GM18499 (cell line): ENCODE measurements around the gene SIK3.
"Not testable (repeated sequence)": the region's sequence is repeated elsewhere in the genome, so short reads cannot be mapped to it uniquely, and the experiment has no call there.

Source experiments
- ATAC-seq: cut with Tn5 transposase; IDR thresholded peaks from one replicate; pipeline ENCODE4 v1.9.1; 2021; ENCODE audit warnings: moderate number of reproducible peaks; ENCODE audit not compliant: insufficient read depth, unreplicated experiment

SIK3 gene

GRCh38 chr11:117112497-117112896, 14.3 kb upstream of the SIK3 start:
- ATAC-seq: not testable (repeated sequence)

DNA sequence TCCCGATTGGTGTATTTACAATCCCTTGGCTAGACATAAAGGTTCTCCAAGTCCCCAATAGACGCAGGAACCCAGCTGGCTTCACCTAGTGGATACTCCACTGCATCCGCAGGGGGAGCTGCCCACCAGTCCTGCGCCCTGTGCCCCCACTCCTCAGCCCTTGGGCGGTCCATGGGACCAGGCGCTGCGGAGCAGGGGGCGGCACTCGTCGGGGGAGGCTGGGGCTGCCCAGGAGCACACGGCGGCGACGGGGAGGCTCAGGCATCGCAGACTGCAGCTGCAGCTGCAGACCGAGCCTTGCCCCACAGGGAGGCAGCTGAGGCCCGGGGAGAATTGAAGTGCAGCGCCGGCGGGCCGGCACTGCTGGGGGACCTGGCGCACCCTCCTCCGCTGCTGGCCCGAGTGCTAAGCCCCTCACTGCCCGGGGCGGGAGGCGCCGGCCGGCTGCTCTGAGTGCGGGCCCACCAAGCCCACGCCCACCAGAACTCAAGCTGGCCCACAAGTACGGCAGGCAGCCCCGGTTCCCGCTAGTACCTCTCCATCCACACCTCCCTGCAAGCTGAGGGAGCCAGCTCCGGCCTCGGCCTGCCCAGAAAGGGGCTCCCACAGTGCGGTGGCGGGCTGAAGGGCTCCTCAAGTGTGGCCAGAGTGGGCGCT, 12.2 kb upstream of the SIK3 start:
- ATAC-seq: no peak

GRCh38 chr11:117107701-117108590, 9.7 kb upstream of the SIK3 start:
- ATAC-seq: no peak

DNA sequence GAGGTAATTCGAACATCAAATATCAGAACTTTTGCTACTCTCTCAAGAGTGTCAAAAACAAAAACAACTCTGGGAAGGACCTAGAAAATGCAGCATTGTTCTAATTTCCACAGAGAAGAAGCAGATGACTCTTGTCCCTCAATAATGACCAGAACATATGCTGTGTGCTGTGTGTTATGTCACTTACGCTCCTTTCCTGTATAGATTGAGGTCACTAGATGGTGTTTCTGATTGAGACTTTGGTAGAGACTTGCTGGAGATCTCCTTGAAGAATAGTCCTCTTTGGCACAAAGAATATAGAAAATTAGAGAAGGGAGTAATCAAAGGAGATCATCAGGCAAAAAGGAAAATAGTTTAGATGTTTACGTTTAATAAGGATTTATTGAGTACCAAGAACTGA, 2.3 kb upstream of the SIK3 start:
- ATAC-seq: no peak

- ATAC-seq: no peak
Observed at GRCh38 chr11:117099696-117100095, 1.5 kb upstream of the SIK3 start.

DNA sequence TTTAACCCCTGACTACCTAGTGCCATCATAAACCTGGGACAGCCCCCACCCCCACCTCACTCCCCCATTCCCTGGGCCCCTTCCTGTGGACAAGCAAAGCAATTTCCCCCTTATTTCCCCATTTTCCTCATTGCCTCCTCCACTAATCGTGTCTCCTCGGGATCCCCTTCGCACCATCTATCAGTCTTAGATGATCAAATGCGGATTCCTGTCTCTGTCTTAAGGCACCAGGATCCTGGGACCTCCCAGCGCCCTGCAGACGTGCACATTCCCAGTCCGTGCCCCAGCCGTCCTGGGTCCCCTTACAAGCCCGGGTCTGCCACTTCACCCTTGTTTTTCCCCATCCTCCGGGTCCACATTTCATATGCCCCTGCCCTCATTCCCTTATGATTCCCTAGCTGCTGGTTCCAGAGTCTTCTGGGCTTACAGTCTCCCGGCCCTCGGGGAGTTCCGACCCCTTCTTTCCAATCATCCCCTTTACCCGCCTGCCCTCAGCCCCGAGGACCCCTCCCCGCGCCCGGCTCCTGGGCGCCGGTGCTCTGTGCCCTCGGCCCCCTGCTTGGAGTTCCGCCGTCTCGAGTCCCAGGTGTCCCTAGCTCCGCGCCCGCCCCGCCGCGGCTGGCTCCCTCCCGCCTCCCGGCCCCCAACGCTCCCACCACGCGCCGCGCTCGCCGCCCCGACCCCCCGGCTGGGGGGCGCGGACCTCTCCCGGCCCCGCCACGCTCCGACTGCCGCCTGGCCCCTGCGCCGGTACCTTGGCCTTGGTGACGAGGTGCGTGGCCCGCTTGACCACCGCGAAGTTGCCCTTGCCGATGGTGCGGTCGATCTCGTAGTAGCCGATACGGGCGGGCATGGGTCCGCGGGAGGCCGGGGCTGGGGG, 599 bp downstream of the SIK3 start:
- no peak for ATAC-seq

DNA sequence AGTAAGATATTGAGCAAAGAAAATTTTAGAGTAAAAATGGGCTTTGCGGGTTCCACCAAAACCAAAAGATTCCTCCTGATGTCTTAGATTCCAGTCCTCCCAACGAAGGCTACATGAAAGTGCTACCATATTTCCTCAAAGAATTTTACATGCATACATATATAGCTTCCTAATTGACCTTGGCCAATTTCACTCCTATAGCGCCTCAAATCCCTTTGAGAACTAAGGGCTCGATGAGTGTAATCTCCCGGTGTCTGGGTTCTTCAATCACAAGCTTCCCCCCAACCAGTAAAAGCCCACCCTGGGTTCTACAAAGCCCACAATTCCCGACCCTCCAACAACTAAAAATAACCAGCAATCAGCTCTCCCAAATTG, 1.2 kb downstream of the SIK3 start:
- ATAC-seq: no peak

DNA sequence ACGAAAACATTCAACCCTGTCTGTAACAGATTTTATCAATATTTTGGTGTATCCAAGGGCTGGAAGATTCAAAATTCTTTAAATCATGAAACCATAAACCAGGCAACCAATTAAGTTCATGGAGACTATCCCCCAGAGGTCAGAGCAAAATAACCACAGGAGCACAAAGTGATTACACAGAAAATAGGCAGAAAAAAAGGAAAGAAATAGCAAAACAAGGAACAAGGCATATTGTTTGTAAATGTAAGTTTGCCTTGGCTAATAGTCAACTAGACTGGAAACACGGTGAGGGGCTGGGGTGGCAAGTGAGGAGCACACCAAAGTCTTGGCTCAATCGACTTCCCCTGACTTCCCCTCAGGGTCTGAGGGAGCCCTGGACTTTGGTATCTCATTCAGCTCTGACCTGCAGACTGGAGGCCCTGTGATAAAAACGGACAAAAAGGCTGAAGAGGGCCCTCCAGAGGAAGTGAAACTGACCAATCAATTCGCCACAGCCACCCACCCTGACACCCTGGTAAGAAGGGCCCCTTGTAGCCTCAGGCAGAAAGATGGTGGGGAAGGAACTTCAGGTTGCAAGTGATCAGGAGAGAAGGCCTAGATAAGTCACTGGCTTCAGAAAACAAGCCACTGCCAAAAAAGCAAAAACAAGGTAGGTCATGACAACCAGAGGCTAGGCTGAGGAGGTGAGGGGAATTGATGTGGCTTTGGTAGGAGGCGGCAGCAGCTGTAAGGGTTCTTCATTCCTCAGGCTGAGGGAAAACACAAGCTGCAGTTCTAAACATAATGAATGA, 1.8 kb downstream of the SIK3 start:
- ATAC-seq: no peak

DNA sequence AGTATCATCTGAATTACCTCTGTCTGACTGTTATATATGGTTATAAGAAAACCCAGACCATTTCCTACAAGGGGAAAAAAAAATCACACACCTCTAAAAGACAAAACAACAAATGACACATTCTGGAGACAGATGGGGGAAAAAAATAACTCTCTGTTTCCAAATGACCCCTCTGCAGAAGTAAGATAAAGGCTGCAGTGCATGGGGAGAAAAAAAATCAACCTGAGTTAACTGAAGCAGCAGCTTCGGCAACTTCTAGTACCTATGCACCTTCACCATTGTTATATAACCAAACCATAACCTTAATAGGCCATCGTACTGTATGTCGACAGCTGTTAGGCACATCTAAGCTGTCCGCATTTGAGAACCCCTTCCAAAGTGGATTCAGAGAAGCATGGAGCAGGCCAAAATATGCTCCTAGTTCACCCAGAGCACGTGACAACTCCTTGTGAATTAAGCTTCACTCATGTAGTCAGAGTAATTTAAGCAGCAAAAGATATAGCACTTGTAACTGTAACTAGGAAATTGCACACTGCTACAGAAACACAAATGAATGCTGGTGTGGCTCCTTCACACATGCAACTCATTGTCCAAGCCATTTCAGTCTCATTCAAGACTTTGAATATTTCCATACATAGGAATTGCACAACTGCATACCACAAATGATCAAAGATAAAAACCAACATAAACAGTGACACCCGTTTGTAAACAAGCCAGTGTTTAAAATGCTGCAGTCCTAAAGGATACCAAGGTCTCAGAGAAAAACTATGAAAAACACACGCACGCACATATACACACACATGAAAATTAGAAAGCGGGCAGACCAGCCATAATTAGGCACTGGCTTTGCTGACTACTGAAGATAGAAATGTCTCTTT, 2.7 kb downstream of the SIK3 start:
- ATAC-seq: no peak

GRCh38 chr11:117094776-117095175, 3.5 kb downstream of the SIK3 start:
- ATAC-seq: no peak

GRCh38 chr11:117092951-117093590, 5.2 kb downstream of the SIK3 start:
- ATAC-seq: no peak

- no peak for ATAC-seq
Observed at GRCh38 chr11:117091753-117092477, 6.3 kb downstream of the SIK3 start.

DNA sequence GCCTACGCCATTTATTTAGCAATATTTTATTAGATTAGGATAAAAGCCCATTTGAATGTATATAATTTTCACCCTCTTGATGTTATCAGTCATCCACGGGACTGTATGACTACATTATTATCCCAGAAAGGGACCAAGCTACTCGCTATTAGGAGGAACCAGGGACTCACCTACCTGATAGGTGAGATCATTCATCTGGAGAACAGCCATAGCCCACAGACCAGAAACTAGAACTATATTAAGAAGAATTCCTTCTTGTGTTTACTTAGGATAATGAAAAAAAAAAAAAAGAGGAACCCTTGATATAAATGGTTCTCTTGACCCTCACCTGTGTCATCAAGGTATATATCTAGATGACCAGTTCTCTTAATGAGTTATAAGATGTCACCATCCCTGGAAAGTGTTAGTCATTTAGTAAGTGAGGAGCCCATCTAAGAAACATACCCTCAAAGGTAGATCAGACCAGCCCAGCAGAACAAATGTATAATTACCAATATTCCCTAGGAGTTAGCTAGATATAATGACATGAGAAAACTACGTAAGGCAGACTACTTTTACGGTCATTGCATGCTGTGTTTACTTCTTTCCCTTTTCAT, 8.0 kb downstream of the SIK3 start:
- no peak for ATAC-seq

- ATAC-seq: no peak
Observed at GRCh38 chr11:117089685-117090084, 8.5 kb downstream of the SIK3 start.

DNA sequence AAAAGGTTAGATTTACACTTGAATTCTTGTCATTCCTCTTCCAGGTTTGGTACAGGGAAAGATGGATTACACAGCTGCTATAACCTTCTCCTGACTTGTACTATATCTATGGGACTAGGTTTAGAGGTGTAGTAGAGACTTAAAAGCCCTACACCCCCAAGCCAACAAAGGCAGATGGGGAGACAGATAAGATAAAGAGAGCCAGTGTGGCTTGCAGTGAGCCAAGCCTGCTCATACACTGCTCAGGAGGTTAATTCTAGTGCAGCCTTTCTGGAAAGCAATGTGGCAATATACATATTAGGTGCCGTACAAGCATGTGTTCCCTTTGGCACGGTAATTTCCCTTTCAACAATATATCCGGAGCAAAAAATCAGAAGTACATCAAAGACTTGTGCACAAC, 10.8 kb downstream of the SIK3 start:
- no peak for ATAC-seq

DNA sequence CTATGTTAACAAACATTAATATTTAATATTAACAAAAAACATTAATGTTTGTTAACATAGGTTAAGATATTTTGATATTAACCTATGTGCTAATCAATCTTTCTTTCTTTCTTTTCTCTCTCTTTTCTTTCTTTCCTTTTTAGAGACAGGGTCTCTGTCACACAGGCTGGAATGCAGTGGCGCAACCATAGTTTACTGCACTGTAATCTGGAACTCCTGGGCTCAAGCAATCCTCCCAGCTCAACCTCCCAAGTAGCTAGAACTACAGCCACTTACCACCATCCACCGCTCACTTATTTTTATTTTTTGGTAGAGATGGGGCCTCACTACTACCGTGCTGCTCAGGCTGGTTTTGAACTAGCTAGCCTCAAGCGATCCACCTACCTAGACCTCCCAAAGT, 13.2 kb downstream of the SIK3 start:
- ATAC-seq: no peak

- no peak for ATAC-seq
Observed at GRCh38 chr11:117083011-117083935, 15.0 kb downstream of the SIK3 start.
